ENCODE data around the gene C1QTNF6. TPM values are rescaled to one million over a fixed set of nuclear protein-coding genes. Genes with fewer than 3 reads are reported as not detected.

Gene C1QTNF6
- polyA plus RNA-seq, 4 donors: 26.1 to 52.3 (median 30.9) TPM

GRCh38 chr22:37164505-37164887 lies 23.6 kb downstream of the C1QTNF6 start:
- DNase-seq (ENCODE audit: low read depth in 4 of 4, low spot score in 3 of 4): no peak

- DNase-seq (ENCODE audit: low read depth in 4 of 4, low spot score in 3 of 4): no peak
Observed at GRCh38 chr22:37163575-37164504, 24.2 kb downstream of the C1QTNF6 start.

GRCh38 chr22:37163096-37163489 lies 25.0 kb downstream of the C1QTNF6 start:
- no peak for DNase-seq (ENCODE audit: low read depth in 4 of 4, low spot score in 3 of 4)

- no peak for DNase-seq (ENCODE audit: low read depth in 4 of 4, low spot score in 3 of 4)
Observed at GRCh38 chr22:37162221-37163095, 25.6 kb downstream of the C1QTNF6 start.

GRCh38 chr22:37161443-37161842 lies 26.6 kb downstream of the C1QTNF6 start:
- no peak for DNase-seq (ENCODE audit: low read depth in 4 of 4, low spot score in 3 of 4)

- no peak for DNase-seq (ENCODE audit: low read depth in 4 of 4, low spot score in 3 of 4)
Observed at GRCh38 chr22:37160027-37160426, 28.0 kb downstream of the C1QTNF6 start.

- DNase-seq (ENCODE audit: low read depth in 4 of 4, low spot score in 3 of 4): no peak
Observed at GRCh38 chr22:37158963-37159290, 29.1 kb downstream of the C1QTNF6 start.

GRCh38 chr22:37157516-37158285 lies 30.3 kb downstream of the C1QTNF6 start:
- DNase-seq (ENCODE audit: low read depth in 4 of 4, low spot score in 3 of 4): no peak

GRCh38 chr22:37156686-37157435 lies 31.2 kb downstream of the C1QTNF6 start:
- no peak for DNase-seq (ENCODE audit: low read depth in 4 of 4, low spot score in 3 of 4)

GRCh38 chr22:37155971-37156370 lies 32.1 kb downstream of the C1QTNF6 start:
- no peak for DNase-seq (ENCODE audit: low read depth in 4 of 4, low spot score in 3 of 4)

- DNase-seq (ENCODE audit: low read depth in 4 of 4, low spot score in 3 of 4): no peak
Observed at GRCh38 chr22:37154925-37155712, 32.9 kb downstream of the C1QTNF6 start.

GRCh38 chr22:37153901-37154300 lies 34.1 kb downstream of the C1QTNF6 start:
- no peak for DNase-seq (ENCODE audit: low read depth in 4 of 4, low spot score in 3 of 4)

GRCh38 chr22:37151401-37151800 lies 36.6 kb downstream of the C1QTNF6 start:
- DNase-seq (ENCODE audit: low read depth in 4 of 4, low spot score in 3 of 4): no peak

- DNase-seq (ENCODE audit: low read depth in 4 of 4, low spot score in 3 of 4): no peak
Observed at GRCh38 chr22:37150701-37151100, 37.3 kb downstream of the C1QTNF6 start.

- no peak for DNase-seq (ENCODE audit: low read depth in 4 of 4, low spot score in 3 of 4)
Observed at GRCh38 chr22:37148742-37149665, 39.0 kb downstream of the C1QTNF6 start.

- no peak for DNase-seq (ENCODE audit: low read depth in 4 of 4, low spot score in 3 of 4)
Observed at GRCh38 chr22:37148031-37148651, 39.9 kb downstream of the C1QTNF6 start.

GRCh38 chr22:37147186-37147990 lies 40.7 kb downstream of the C1QTNF6 start:
- no peak for DNase-seq (ENCODE audit: low read depth in 4 of 4, low spot score in 3 of 4)
